Stimulated activated CD4-positive, alpha-beta T cell treated with anti-CD3 and anti-CD28 coated beads, Interleukin-1b, Interleukin-23, amount 100 ng/mL, for 4 hours (primary cell): ENCODE data around the gene PRR23E.

Experiments
- DNase-seq, 2 donors: peaks; one replicate each; pipeline ENCODE4 v3.0.0-alpha.2; 2020; ENCODE audit warnings: low read depth in 2 of 2

Gene PRR23E, protein sequence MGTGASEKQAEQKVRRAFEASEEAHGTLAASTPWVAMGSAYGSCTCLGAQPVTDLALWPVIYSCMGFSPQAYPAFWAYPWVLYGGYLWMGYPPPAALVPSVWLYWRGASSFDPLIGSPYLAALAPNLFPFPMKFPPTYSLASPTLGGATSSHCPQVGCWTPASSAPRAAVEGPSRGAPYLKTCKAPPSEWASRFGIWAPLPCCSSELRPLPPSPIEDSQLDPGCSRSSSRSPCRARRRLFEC

GRCh38 chr3:127192576-127193232, at the start of gene PRR23E:
PRR23E (plus strand) TSS chr3:127193131; CDS start chr3:127196686, 3,555 bp downstream.
- no peak for DNase-seq

DNA sequence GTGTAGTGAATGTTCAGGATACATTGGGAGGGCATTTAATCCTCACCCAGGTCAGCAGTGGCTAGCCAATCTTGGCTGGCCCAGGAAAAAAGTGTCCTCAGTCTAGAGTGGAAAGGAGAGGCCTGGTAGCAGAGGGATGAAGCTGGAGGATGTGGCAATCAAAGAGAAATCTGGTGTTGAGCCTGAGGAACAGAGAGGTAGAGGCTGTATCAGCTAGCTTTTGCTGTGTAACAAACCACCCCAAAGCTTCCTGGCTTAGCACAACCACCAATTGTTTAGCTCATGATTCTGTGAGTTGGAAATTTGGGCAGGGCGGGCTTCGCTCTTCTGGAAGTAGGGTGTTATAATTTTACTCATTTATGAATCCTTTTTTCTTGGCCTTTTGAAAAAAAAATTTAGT, 49.8 kb upstream of the PRR23E start:
- DNase-seq: no peak

DNA sequence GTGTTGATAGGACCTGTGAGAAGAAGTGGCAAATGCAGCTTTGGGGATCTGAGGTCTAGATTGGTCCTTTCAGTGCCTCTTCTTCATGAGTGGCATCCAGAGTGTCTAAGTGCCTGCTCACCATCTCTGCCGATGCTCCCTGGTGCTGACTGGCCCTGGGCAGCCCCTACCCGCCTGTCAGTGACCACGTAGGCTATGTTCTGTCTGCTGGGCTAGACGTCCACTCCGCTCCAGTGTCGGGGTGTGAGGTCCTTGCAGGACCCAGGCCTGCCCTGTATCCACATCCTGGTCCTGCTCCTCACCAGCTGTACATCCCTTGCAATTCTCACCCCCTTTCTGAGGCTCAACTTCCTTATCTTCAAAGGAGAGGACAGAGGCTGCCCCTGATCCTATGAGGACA, 48.3 kb upstream of the PRR23E start:
- DNase-seq: no peak

DNA sequence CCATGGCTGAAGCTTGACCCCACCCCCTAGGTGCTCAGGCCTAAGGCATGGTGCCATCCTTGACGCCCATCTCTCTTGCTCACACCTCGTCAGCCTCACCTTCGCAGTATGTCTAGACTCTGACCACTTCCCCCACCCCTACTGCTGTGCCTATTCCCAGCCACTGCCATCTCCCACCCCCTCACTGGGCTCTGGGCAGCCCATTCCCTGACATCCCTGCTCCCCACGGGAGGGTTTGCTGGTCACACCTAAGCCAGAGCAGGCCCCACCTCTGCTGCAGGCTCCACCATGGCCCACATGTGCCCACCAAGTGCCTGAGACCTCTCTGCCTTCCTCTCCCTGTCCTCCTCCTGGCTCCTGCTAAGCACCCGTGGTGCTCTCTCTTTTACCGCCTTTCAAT, 47.7 kb upstream of the PRR23E start:
- DNase-seq: no peak

GRCh38 chr3:127147291-127147885, 45.5 kb upstream of the PRR23E start:
- no peak for DNase-seq

DNA sequence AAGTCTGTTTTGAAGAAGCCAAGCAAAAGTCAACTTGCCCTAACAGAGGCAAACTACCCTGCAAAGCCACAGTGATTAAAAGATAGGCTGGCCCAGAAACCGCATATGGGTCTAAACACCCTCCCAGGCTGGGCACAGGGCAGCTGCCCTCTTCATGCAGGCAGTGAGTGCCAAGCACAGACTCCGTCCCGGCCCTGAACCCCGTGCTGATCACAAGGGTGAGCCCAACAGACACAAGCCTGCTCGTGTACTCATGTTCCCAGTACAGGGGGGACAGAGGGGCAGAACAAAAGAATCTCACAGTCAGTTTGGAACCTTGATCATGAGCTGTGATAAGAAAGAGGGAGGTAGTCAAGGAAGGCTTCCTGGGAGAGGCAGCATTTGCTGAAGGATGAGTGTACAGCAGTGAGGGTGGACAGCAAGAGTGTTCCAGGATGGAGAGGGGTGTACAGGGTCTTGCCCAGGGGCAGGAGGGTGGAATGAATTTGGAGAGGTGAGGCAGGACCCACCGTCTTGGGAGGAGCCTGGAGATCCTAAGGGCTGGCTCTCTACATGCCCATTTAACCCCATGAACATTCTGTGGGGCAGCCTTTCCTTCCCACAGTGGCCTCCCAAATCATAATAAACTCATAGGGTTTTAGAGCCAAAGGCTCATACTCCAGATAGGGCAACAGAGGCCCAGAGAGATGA, 43.2 kb upstream of the PRR23E start:
- no peak for DNase-seq

- no peak for DNase-seq
Observed at GRCh38 chr3:127150513-127151250, 42.2 kb upstream of the PRR23E start.

DNA sequence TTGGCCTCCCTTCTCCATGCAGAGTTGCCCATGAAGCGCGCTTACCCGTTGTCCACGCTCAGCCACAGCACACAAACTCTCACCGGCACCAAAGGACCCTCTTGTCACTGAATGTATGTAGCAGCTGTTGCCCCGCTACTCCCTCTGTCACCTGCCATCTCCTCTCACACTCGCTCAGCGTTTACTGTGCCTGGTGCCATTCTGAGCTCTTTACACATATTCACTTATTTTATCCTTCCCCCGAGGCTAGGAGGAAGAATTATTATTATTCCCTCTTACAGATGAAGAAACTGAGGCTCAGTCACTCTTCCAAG, 41.7 kb upstream of the PRR23E start:
- no peak for DNase-seq

- no peak for DNase-seq
Observed at GRCh38 chr3:127151992-127152650, 40.8 kb upstream of the PRR23E start.

GRCh38 chr3:127152684-127153505, 40.0 kb upstream of the PRR23E start:
- no peak for DNase-seq

DNA sequence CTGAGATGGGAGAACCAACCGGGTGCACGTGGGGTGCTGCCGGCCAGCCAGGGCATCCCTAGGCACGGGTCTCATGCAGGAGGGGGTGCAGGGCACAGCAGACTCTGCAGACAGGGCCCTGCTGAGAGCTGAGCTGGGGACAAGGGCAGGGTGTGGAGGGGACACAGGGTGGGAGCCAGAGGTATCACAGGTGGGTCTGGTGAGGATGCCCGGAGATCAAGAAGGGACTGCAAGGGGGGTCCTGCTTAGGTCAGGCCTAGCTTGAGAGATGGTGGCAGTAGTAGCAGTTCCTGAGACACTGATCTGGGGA, 39.5 kb upstream of the PRR23E start:
- no peak for DNase-seq

DNA sequence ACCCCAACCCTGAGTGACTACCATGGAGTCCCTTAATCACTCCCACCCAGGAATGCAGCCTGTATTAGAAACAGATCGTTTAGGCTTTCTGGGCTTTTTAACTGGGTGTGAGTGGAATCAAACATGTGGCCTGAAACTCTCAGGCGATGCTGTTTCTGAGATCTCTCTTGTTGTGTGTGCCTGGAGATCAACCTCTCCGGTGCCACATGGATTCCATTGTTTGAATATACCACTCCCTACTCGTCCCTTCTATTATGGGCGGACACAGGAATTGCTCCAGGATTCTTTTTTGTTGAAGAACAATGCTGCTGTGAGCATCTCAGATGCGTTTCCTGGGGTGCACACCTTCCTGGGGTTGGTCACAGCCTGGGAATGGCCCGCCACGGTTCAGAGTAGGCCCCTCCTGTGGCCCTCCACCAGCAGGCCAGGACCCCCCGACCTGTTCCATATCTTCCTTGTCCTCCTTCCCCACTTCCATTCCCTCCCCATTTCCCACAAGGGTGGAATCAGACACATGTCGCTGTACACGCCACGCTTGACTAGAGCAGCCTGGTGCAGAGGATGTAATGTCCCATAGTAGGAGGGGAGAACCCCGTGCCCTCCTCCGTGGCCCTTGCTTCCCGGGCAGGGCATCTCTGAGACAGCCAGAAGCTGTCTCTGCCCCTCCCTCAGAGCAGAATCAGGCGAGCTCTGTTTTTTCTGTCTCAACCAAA, 36.4 kb upstream of the PRR23E start:
- DNase-seq: no peak

DNA sequence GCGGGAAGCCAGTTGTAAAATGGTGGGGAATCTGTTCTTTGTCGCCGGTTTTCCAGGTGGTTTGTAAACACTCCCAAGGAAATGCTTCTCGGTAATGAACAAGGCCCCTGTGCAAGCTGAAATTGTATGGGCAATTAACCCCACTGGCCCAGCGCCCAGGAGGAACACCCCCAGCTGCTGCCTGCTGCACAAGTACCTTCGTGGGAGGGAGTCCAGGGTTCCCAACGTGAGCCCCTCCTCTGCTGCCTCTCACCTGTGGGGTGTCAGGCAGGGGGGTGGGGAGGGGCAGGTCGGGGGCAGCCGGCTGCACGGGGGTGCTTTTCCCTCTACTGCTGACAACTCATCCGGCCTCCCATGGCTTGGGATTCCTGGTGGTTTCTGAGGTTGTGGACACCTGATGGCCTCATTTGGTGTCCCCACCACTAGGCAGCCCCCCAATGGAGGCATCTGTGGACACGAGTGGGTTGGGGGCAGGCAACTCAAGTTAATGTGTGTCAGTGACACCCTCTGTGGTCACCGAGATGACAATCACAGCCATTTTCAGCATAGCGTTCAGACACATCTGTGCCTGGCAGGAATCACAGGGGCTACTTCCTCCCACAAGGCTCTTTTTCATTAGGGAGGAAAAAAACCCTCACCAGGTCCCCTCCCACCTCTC, 35.6 kb upstream of the PRR23E start:
- no peak for DNase-seq

- no peak for DNase-seq
Observed at GRCh38 chr3:127158614-127159229, 34.2 kb upstream of the PRR23E start.

DNA sequence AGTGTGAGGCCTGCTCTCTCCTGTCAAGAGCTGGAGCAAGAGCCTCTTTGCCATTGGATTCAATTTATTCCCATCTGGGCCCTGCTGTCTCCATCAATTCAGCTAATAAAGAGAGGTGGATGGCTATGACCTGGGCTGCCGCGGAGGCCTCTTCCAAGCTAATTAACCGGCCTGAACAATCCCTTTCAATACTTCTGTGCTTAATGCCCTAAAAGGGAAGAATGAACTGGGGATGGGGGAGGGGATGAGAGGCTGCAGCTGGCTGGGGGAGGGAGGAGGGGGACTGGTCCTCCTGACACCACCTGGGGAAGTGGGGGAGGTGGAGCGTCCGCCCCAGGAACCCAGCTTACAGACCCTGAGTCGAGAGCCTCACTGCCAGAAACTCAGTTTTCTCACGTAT, 33.4 kb upstream of the PRR23E start:
- DNase-seq: no peak

GRCh38 chr3:127161236-127161635, 31.7 kb upstream of the PRR23E start:
- no peak for DNase-seq

GRCh38 chr3:127161973-127162579, 30.9 kb upstream of the PRR23E start:
- no peak for DNase-seq

DNA sequence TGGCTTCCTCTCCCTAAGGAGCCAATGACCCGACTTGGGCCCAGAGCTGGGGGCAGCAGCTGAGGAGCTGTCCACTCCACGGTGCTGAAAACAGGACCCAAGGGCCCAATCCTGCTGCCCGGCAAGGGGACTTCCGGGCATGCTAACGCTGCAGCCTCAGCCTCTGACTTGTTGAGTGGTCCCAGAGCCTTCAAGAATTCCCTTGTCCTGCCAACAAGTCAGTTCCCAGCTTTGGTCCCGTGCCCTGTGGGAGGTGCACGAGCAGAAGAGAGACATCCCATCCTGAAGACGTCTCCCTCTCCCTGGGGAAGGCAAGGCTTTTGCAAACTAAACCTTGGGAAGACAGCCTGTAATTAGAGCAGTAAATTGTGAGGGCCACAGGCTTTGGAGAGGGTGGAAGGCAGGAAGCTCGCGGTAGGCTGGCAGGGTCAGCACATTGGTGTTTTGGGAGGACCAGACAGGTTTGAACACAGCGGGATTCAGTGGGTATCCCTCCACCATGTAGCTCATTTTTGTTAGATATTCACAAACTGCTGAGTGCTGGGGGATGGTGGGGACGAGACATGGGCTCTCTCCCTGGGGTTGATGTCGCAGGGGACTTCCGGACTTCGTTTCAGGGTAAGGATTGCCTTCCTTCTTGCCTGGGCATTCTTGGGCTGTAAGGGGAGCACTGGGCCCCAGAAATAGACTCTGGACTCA, 29.8 kb upstream of the PRR23E start:
- no peak for DNase-seq
